ENCODE measurements around the gene NME4.
"Not testable (repeated sequence)": the region's sequence is repeated elsewhere in the genome, so short reads cannot be mapped to it uniquely, and the experiment has no call there.

The NME4 gene

GRCh38 chr16:396199-396598, 800 bp upstream of the NME4 start:
- DNase-seq (ENCODE audit: low read depth in 2 of 3, low spot score in 2 of 3), result no peak

- DNase-seq (ENCODE audit: low read depth in 2 of 3, low spot score in 2 of 3), result no peak
These were observed 394 bp upstream of the NME4 start for GRCh38 chr16:396605-397004.

- DNase-seq (ENCODE audit: low read depth in 2 of 3, low spot score in 2 of 3), result no peak
These were observed 835 bp downstream of the NME4 start for GRCh38 chr16:397736-398332.

- no peak for DNase-seq (ENCODE audit: low read depth in 2 of 3, low spot score in 2 of 3)
These were observed 1.8 kb downstream of the NME4 start for GRCh38 chr16:398561-399339.

GRCh38 chr16:399340-400019, 2.5 kb downstream of the NME4 start:
- DNase-seq (ENCODE audit: low read depth in 2 of 3, low spot score in 2 of 3), result no peak

- DNase-seq (ENCODE audit: low read depth in 2 of 3, low spot score in 2 of 3), result no peak
These were observed 3.1 kb downstream of the NME4 start for GRCh38 chr16:400061-400591.

- DNase-seq (ENCODE audit: low read depth in 2 of 3, low spot score in 2 of 3), result peak; percentile 96 to 100 (median 98)
These were observed 4.7 kb downstream of the NME4 start, which contains the start of gene DECR2 for GRCh38 chr16:401468-402348. TSS of gene DECR2 (plus strand) at chr16:401885. CDS start at chr16:401964, 79 bp downstream.

GRCh38 chr16:404971-405486, 8.0 kb downstream of the NME4 start:
- no peak for DNase-seq (ENCODE audit: low read depth in 2 of 3, low spot score in 2 of 3)

- no peak for DNase-seq (ENCODE audit: low read depth in 2 of 3, low spot score in 2 of 3)
These were observed 8.8 kb downstream of the NME4 start for GRCh38 chr16:405548-406506.

- no peak for DNase-seq (ENCODE audit: low read depth in 2 of 3, low spot score in 2 of 3)
These were observed 10.3 kb downstream of the NME4 start for GRCh38 chr16:407253-407652.

GRCh38 chr16:410516-411178, 13.6 kb downstream of the NME4 start:
- DNase-seq (ENCODE audit: low read depth in 2 of 3, low spot score in 2 of 3), result no peak

GRCh38 chr16:411576-412265, 14.7 kb downstream of the NME4 start:
- no peak for DNase-seq (ENCODE audit: low read depth in 2 of 3, low spot score in 2 of 3)

- DNase-seq (ENCODE audit: low read depth in 2 of 3, low spot score in 2 of 3), result no peak
These were observed 17.6 kb downstream of the NME4 start for GRCh38 chr16:414395-415169.

GRCh38 chr16:415170-415498, 18.1 kb downstream of the NME4 start:
- DNase-seq (ENCODE audit: low read depth in 2 of 3, low spot score in 2 of 3), result not testable (repeated sequence)

GRCh38 chr16:422179-422578, 25.2 kb downstream of the NME4 start:
- not testable (repeated sequence) for DNase-seq (ENCODE audit: low read depth in 2 of 3, low spot score in 2 of 3)

GRCh38 chr16:424033-424622, 27.1 kb downstream of the NME4 start:
- no peak for DNase-seq (ENCODE audit: low read depth in 2 of 3, low spot score in 2 of 3)

- no peak for DNase-seq (ENCODE audit: low read depth in 2 of 3, low spot score in 2 of 3)
These were observed 27.7 kb downstream of the NME4 start for GRCh38 chr16:424623-425081.

Measured in activated CD8-positive, alpha-beta memory T cell treated with anti-CD3 and anti-CD28 coated beads for 48 hours (primary cell).